H9 (cell line): ENCODE measurements around the gene MARCHF6. TPM values are rescaled to one million over a fixed set of nuclear protein-coding genes. Genes with fewer than 3 reads are reported as not detected.

Source experiments
- DNase-seq: peaks from one replicate; pipeline ENCODE4 v3.0.0-alpha.2; 2017
- H2AFZ ChIP-seq: one replicate; pipeline ENCODE4 v1.6.1; 2013; ENCODE audit warnings: mild to moderate bottlenecking, low read length, control low read depth, moderate library complexity
- H2AK5ac ChIP-seq: 2 replicates; pipeline ENCODE4 v1.6.1; 2013; ENCODE audit warnings: low read length, control low read depth, mixed read lengths; ENCODE audit not compliant: insufficient read length
- H2BK120ac ChIP-seq: one replicate; pipeline ENCODE4 v1.6.1; 2013; ENCODE audit warnings: low read depth, mild to moderate bottlenecking, low read length, control low read depth, inconsistent platforms; ENCODE audit not compliant: poor library complexity, severe bottlenecking
- H2BK12ac ChIP-seq: 2 replicates; pipeline ENCODE4 v1.6.1; 2013; ENCODE audit warnings: low read length, control low read depth, mixed read lengths, low read depth; ENCODE audit not compliant: insufficient read length
- H2BK15ac ChIP-seq: 2 replicates; pipeline ENCODE4 v1.6.1; 2013; ENCODE audit warnings: low read depth, low read length, control low read depth
- H2BK20ac ChIP-seq: one replicate; pipeline ENCODE4 v1.6.1; 2013; ENCODE audit warnings: low read depth, mild to moderate bottlenecking, low read length, control low read depth, inconsistent platforms; ENCODE audit not compliant: poor library complexity, severe bottlenecking
- H2BK5ac ChIP-seq: 2 replicates; pipeline ENCODE4 v1.6.1; 2013; ENCODE audit warnings: low read length, control low read depth, mixed read lengths; ENCODE audit not compliant: insufficient read length
- H3K14ac ChIP-seq: 2 replicates; pipeline ENCODE4 v1.6.1; 2013; ENCODE audit warnings: low read length, control low read depth; ENCODE audit not compliant: insufficient read depth
- H3K18ac ChIP-seq: 2 replicates; pipeline ENCODE4 v1.6.1; 2013; ENCODE audit warnings: low read depth, mild to moderate bottlenecking, mixed read lengths, low read length, control low read depth; ENCODE audit not compliant: insufficient read length
- H3K23ac ChIP-seq: 2 replicates; pipeline ENCODE4 v1.6.1; 2013; ENCODE audit warnings: low read length, control low read depth, mixed read lengths, low read depth; ENCODE audit not compliant: insufficient read length
- H3K23me2 ChIP-seq: 2 replicates; pipeline ENCODE4 v1.6.1; 2013; ENCODE audit warnings: low read depth, mild to moderate bottlenecking, mixed read lengths, low read length, control low read depth; ENCODE audit not compliant: insufficient read length, poor library complexity, severe bottlenecking
- H3K27ac ChIP-seq: 2 replicates; pipeline ENCODE4 v1.5.1; 2013; ENCODE audit warnings: low read length, control low read depth, mixed read lengths, low read depth; ENCODE audit not compliant: insufficient read length
- H3K27me3 ChIP-seq: 2 replicates; pipeline ENCODE4 v1.6.1; 2013; ENCODE audit warnings: low read length, control low read depth, inconsistent platforms; ENCODE audit not compliant: insufficient read depth
- H3K4ac ChIP-seq: 2 replicates; pipeline ENCODE4 v1.6.1; 2013; ENCODE audit warnings: low read depth, mild to moderate bottlenecking, control low read depth, inconsistent platforms, low read length, moderate library complexity
- H3K4me1 ChIP-seq: 2 replicates; pipeline ENCODE4 v1.6.1; 2013; ENCODE audit warnings: low read length, control low read depth, inconsistent platforms; ENCODE audit not compliant: insufficient read depth
- H3K4me2 ChIP-seq: 2 replicates; pipeline ENCODE4 v1.6.1; 2013; ENCODE audit warnings: low read length, control low read depth, mixed read lengths; ENCODE audit not compliant: insufficient read length, insufficient read depth
- H3K56ac ChIP-seq: 2 replicates; pipeline ENCODE4 v1.6.1; 2013; ENCODE audit warnings: low read depth, mild to moderate bottlenecking, mixed read lengths, low read length, control low read depth; ENCODE audit not compliant: insufficient read length
- H3K79me1 ChIP-seq: 2 replicates; pipeline ENCODE4 v1.6.1; 2013; ENCODE audit warnings: low read depth, mild to moderate bottlenecking, moderate library complexity, low read length, control low read depth, inconsistent platforms; ENCODE audit not compliant: insufficient read depth, poor library complexity, severe bottlenecking
- H3K79me2 ChIP-seq: 2 replicates; pipeline ENCODE4 v1.6.1; 2013; ENCODE audit warnings: low read length, control low read depth, inconsistent platforms; ENCODE audit not compliant: insufficient read depth
- H3K9ac ChIP-seq: 2 replicates; pipeline ENCODE4 v1.6.1; 2013; ENCODE audit warnings: low read length, control low read depth, mixed read lengths; ENCODE audit not compliant: insufficient read length; ENCODE audit errors: extremely low read depth
- H3K9me3 ChIP-seq: one replicate; pipeline ENCODE4 v1.6.1; 2013; ENCODE audit warnings: low read depth, low read length, inconsistent platforms; ENCODE audit not compliant: control insufficient read depth
- H3T11ph ChIP-seq: one replicate; pipeline ENCODE4 v1.6.1; 2013; ENCODE audit warnings: mild to moderate bottlenecking, low read length, control low read depth, inconsistent platforms
- H4K20me1 ChIP-seq: one replicate; pipeline ENCODE4 v1.6.1; 2013; ENCODE audit not compliant: control insufficient read depth, insufficient read length, insufficient read depth
- H4K5ac ChIP-seq: 2 replicates; pipeline ENCODE4 v1.6.1; 2013; ENCODE audit warnings: low read depth, mild to moderate bottlenecking, mixed read lengths, low read length, control low read depth; ENCODE audit not compliant: insufficient read length
- H4K8ac ChIP-seq: replicated peaks from 2 replicates; pipeline ENCODE4 v1.6.1; 2013; ENCODE audit warnings: low read length, control low read depth, mixed read lengths, low read depth; ENCODE audit not compliant: insufficient read length
- H4K91ac ChIP-seq: 2 replicates; pipeline ENCODE4 v1.6.1; 2013; ENCODE audit warnings: low read depth, mild to moderate bottlenecking, moderate library complexity, mixed read lengths, low read length, control low read depth; ENCODE audit not compliant: insufficient read length
- H3K27ac Mint-ChIP-seq, 3 experiments: 2 replicates in 2 of 3; 3 replicates in 1 of 3; pipeline ENCODE4 v1.8.0; 2020 to 2021; ENCODE audit warnings: mixed read lengths in 3 of 3, mild to moderate bottlenecking in 1 of 3, moderate library complexity in 1 of 3
- H3K27me3 Mint-ChIP-seq: 2 replicates; pipeline ENCODE4 v1.8.0; 2021; ENCODE audit warnings: low read depth, mild to moderate bottlenecking, moderate library complexity, mixed read lengths
- H3K36me3 Mint-ChIP-seq, 3 experiments: 2 replicates in 2 of 3; 3 replicates in 1 of 3; pipeline ENCODE4 v1.8.0; 2020 to 2021; ENCODE audit warnings: low read depth in 3 of 3, mixed read lengths in 3 of 3; ENCODE audit not compliant: insufficient read depth in 1 of 3
- H3K4me1 Mint-ChIP-seq, 2 experiments: 2 replicates each; pipeline ENCODE4 v1.8.0; 2020; ENCODE audit warnings: mixed read lengths in 2 of 2
- H3K4me3 Mint-ChIP-seq, 2 experiments: 2 replicates in 1 of 2; 3 replicates in 1 of 2; pipeline ENCODE4 v1.8.0; 2020 to 2021; ENCODE audit warnings: mild to moderate bottlenecking in 2 of 2, mixed read lengths in 2 of 2, moderate library complexity in 1 of 2
- H3K9me3 Mint-ChIP-seq, 2 experiments: 2 replicates in 1 of 2; 3 replicates in 1 of 2; pipeline ENCODE4 v1.8.0; 2020; ENCODE audit warnings: mild to moderate bottlenecking in 2 of 2, mixed read lengths in 2 of 2, moderate library complexity in 1 of 2
- WGBS: extraction: QIAGEN DNeasy Blood & Tissue Kit; methylation state at CpG from one replicate; pipeline ENCODE4 v1.1.7; 2013; ENCODE audit warnings: missing lambda C conversion rate, low lambda C conversion rate, mixed read lengths; ENCODE audit not compliant: insufficient read length; ENCODE audit errors: extremely low coverage; 5-methylcytosine and 5-hydroxymethylcytosine counted together
- total RNA-seq: library from RNA; stranded (reverse); gene quantifications from 2 replicates; pipeline ENCODE4 v1.2.1, GENCODE V29; 2021
- TF ChIP-seq, protein P1 (sequence below): fragments of 200-600 bp; sonication (generic); conservative IDR thresholded peaks from 3 replicates; pipeline ENCODE4 v1.8.0; 2021; ENCODE audit warnings: antibody characterized with exemption, mild to moderate bottlenecking

MARCHF6 gene
- total RNA-seq, 1 experiment from 2014 or later, result 118 TPM

DNA sequence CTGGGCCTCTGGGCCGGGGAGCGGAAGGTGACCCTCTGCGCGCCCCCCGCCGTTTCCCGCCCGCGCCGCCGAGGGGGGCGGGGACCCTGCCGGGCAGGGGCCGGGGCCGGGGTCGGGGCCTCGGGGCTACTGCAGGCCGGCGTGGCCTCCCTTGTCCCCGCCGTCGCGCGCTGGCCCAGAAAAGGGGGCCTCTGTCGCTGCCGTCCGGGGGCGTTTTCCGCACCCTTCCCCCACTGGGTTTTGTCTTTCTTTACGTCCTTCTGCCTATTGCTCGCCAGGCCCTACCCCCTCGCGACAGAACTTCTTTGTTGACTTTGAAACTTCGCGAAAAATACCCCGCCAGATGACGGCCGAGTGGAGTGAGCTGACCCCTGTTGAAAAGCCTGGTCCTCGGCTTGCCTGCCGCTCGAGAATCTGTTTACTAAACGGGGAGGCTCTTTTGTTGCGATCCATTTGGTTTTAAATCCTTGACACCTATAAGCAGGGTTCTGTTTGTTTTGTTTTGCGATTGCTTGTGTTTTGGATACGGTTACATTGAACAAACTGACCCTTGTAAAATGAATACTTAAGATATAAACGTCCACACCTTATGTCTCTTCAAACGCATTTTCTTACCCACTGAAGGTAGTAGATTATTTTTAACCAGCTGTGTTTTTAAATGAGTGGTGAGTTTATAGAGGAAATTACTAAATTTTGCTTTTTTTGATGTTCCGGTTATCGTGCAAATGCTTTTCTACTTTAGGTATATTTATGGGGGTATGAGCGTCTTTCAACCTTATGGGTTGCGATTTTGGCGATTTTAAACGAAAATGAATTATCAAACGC lies 765 bp downstream of the MARCHF6 start:
- H3K4me3 Mint-ChIP-seq, result peak overlapping the region; percentile 96 to 100
- no peaks in the 10 kb centered on the region for H3K36me3 Mint-ChIP-seq
- peak overlapping the region; percentile 84 for H2BK12ac ChIP-seq
- peak overlapping the region; percentile 69 for H3K4me2 ChIP-seq
- H2BK15ac ChIP-seq, result no peak overlapping the region
- H2BK120ac ChIP-seq, result peak overlapping the region; percentile 29
- H4K91ac ChIP-seq, result no peak overlapping the region
- peaks cover 6% of the 10 kb centered on the region; the same call in 1 of the 2 replicates for H3K4me1 ChIP-seq
- TF ChIP-seq, protein P1, sequence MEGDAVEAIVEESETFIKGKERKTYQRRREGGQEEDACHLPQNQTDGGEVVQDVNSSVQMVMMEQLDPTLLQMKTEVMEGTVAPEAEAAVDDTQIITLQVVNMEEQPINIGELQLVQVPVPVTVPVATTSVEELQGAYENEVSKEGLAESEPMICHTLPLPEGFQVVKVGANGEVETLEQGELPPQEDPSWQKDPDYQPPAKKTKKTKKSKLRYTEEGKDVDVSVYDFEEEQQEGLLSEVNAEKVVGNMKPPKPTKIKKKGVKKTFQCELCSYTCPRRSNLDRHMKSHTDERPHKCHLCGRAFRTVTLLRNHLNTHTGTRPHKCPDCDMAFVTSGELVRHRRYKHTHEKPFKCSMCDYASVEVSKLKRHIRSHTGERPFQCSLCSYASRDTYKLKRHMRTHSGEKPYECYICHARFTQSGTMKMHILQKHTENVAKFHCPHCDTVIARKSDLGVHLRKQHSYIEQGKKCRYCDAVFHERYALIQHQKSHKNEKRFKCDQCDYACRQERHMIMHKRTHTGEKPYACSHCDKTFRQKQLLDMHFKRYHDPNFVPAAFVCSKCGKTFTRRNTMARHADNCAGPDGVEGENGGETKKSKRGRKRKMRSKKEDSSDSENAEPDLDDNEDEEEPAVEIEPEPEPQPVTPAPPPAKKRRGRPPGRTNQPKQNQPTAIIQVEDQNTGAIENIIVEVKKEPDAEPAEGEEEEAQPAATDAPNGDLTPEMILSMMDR, result no peak
- peak overlapping the region; percentile 86 for H3K18ac ChIP-seq
- H3K23ac ChIP-seq, result no peak overlapping the region
- peaks cover 16% of the 10 kb centered on the region; the same call in 1 of the 2 replicates for H3K79me2 ChIP-seq
- peak overlapping the region; percentile 46 for H2BK5ac ChIP-seq
- no peaks in the 10 kb centered on the region for H3K9me3 Mint-ChIP-seq
- no peak overlapping the region for H2AFZ ChIP-seq
- H3K56ac ChIP-seq, result no peak overlapping the region
- no peaks in the 10 kb centered on the region for H3K27me3 ChIP-seq
- H3K4me1 Mint-ChIP-seq, result peaks cover 31 to 39% of the 10 kb centered on the region in 2 experiments
- WGBS, result no CpG with 5 or more reads among the region's 54 CpGs
- peaks cover 11% of the 10 kb centered on the region for H3K23me2 ChIP-seq
- no peaks in the 10 kb centered on the region for H4K20me1 ChIP-seq
- no peak overlapping the region for H4K8ac ChIP-seq
- peak overlapping the region; percentile 52 for H3K27ac ChIP-seq
- H4K5ac ChIP-seq, result no peak overlapping the region
- H3T11ph ChIP-seq, result no peak overlapping the region
- peak overlapping the region; percentile 81 for H3K9ac ChIP-seq
- no peaks in the 10 kb centered on the region for H3K9me3 ChIP-seq
- peaks cover 13% of the 10 kb centered on the region for H3K27me3 Mint-ChIP-seq
- H3K14ac ChIP-seq, result peak overlapping the region; percentile 94
- peaks cover 3% of the 10 kb centered on the region for H3K79me1 ChIP-seq
- H3K27ac Mint-ChIP-seq, result peak overlapping the region; percentile 99 to 100 (median 99)
- peak overlapping the region; percentile 57; the same call in 1 of the 2 replicates for H3K4ac ChIP-seq
- no peak for DNase-seq
- no peak overlapping the region for H2BK20ac ChIP-seq
- no peak overlapping the region for H2AK5ac ChIP-seq
